Heart left ventricle (tissue), 16 donors: ENCODE data around the gene ALOX5AP. TPM values are rescaled to one million over a fixed set of nuclear protein-coding genes. Genes with fewer than 3 reads are reported as not detected.
"Not testable (repeated sequence)": the region's sequence is repeated elsewhere in the genome, so short reads cannot be mapped to it uniquely, and the experiment has no call there.

Experiments
- ATAC-seq, 4 donors: fragments of 200-7000 bp; cut with Tn5 transposase; one replicate each; pipeline ENCODE4 v1.9.1; 2020 to 2022; ENCODE audit warnings: moderate library complexity in 4 of 4, mild to moderate bottlenecking in 3 of 4, moderate number of reproducible peaks in 1 of 4
- DNase-seq, 5 donors: peaks; one replicate each; pipeline ENCODE4 v3.0.0-alpha.2; 2020
- H3K27ac ChIP-seq, 12 donors: fragments of 200-600 bp; sonication (generic) in 4 of 12; one replicate each; pipeline versions ENCODE4 v1.5.0 to v1.8.0; 2016 to 2022; ENCODE audit warnings: mild to moderate bottlenecking in 2 of 12
- H3K27me3 ChIP-seq, 9 donors: fragments of 200-600 bp; sonication (generic) in 2 of 9; one replicate each; pipeline versions ENCODE4 v1.5.1 to v1.8.0; 2016 to 2022; ENCODE audit warnings: mild to moderate bottlenecking in 3 of 9
- H3K36me3 ChIP-seq, 9 donors: fragments of 200-600 bp; sonication (generic) in 2 of 9; one replicate each; pipeline versions ENCODE4 v1.5.0 to v1.8.0; 2018 to 2022; ENCODE audit warnings: mild to moderate bottlenecking in 2 of 9
- H3K4me1 ChIP-seq, 12 donors: fragments of 200-600 bp; sonication (generic) in 4 of 12; one replicate each; pipeline versions ENCODE4 v1.5.0 to v1.8.0; 2016 to 2022; ENCODE audit warnings: mild to moderate bottlenecking in 3 of 12
- H3K4me3 ChIP-seq, 12 donors: fragments of 200-600 bp; sonication (generic) in 4 of 12; one replicate each; pipeline versions ENCODE4 v1.5.0 to v1.8.0; 2017 to 2022; ENCODE audit warnings: mild to moderate bottlenecking in 9 of 12, moderate library complexity in 4 of 12
- H3K9me3 ChIP-seq, 12 donors: fragments of 200-600 bp; sonication (generic) in 4 of 12; one replicate each; pipeline versions ENCODE4 v1.5.0 to v1.8.0; 2016 to 2022; ENCODE audit warnings: mild to moderate bottlenecking in 1 of 12
- CTCF ChIP-seq, 12 donors: fragments of 200-600 bp; sonication (generic) in 4 of 12; IDR thresholded peaks; one replicate each; pipeline versions ENCODE4 v1.5.0 to v1.8.0; 2018 to 2022; ENCODE audit warnings: antibody characterized with exemption in 12 of 12, mild to moderate bottlenecking in 5 of 12
- POLR2A ChIP-seq, 2 donors: fragments of 450-650 bp; IDR thresholded peaks; one replicate each; pipeline ENCODE4 v1.6.1; 2017; ENCODE audit warnings: antibody characterized with exemption in 2 of 2, mild to moderate bottlenecking in 2 of 2, moderate library complexity in 2 of 2
- WGBS, 4 donors: extraction: QIAGEN DNeasy Blood & Tissue Kit in 2 of 4; methylation state at CpG; one replicate each; pipeline versions ENCODE4 v1.1.5 to v1.1.7; 2013 to 2018; 5-methylcytosine and 5-hydroxymethylcytosine counted together
- intact Hi-C, 10 donors: fragments of 100-400 bp; cut with DNase I; formaldehyde crosslinking; loops; one replicate each; pipeline versions ENCODE4 v1.11.1 to v1.14.2; 2022
- polyA plus RNA-seq, 2 donors: library from polyadenylated mRNA; stranded (reverse); fragments of 200-250 nt; gene quantifications; one replicate each; pipeline ENCODE4 v1.2.3, GENCODE V29; 2013
- total RNA-seq, 9 donors: library from RNA; depleted of rRNA in 2 of 9; stranded (reverse); fragments of >200 nt in 2 of 9; fragmentation: NEBNext Ultra II Directional in 3 of 9; extraction: Animal tissue kit (Norgen Biotek cat#: 25700) in 3 of 9; gene quantifications; one replicate each; pipeline versions ENCODE4 v1.1.0 to v1.2.4, GENCODE V29; 2016 to 2023
- donor health status: ischemic (EF 13 %, LVEDD 7.1; RV severe dilation, severe dysfunction).
- donor health status: healthy with polysubstance abuse.
- donor health status: DM: no; HTN: yes; CAD: no.
- donor health status: DM: no; HTN: no; CAD: no.
- donor health status: ischemic (EF 25% LVEDD 6.9; RV normal size, moderate dysfunction).
- donor health status: ischemic (EF 25% LVEDD 5.7; RV mildly dilated, moderate dysfunction).
- donor health status: healthy.
- donor health status: DM: yes; HTN: yes; CAD: no.
- donor health status: ischemic (EF 35%, LVEDD 5.7; RV mildly dilated, moderate dysfunction).
- donor health status: nonischemic (EF 11% LVEDD 7.7; RV severe dilation, severe dysfunction).
- donor health status: DM: yes; HTN: yes; CAD: no.
- donor health status: PGD.
- donor health status: ischemic (EF 29% LVEDD 5.4; RV normal size, mild dysfunction).
- donor health status: nonischemic (EF 23%, LVEDD 6.1; RV moderate dilation, normal function).

Gene ALOX5AP
- total and polyA plus RNA-seq, 11 donors: 0.88 to 24.3 (median 8.8) TPM

DNA sequence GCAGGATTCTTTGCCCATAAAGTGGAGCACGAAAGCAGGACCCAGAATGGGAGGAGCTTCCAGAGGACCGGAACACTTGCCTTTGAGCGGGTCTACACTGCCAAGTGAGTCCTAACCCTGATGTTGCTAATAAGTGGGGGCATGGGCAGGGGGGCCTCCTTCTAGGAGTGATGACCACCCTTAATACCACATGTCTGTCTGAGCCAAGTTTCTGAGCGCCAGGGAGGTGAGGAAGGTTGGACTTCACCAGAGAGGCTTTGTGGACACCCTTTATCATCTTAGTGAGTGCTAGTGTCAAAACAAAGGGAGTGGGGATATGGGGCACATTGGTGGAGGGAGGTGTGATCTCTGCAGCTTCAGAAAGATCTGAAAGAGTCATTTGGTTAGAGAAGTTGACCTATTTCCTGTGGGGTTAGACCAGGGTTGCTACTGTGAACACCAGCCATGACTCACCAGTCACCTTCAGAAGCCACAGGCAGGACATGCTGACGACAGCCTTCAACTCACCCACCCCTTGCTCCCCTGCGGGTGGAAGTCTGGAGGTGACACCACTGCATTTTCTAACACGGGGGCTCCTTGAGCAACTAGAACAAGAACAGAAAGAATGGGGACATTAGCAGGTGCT, 8.8 kb downstream of the ALOX5AP start:
- intact Hi-C loops: no loop called here
- H3K4me1 ChIP-seq: peaks cover 0 to 73% (median 14%) of the 10 kb centered on the region in 12 donors
- peak in 3 of 4 donors; percentile 13 to 52 (median 34) for ATAC-seq

GRCh38 chr13:30744681-30745077, 9.3 kb downstream of the ALOX5AP start:
- intact Hi-C loops: no loop called here
- Histone ChIP-seq H3K9me3 (no peaks in the 10 kb centered on the region), H3K27me3 (no peaks in the 10 kb centered on the region), H3K27ac (no peak overlapping the region), H3K4me3 (no peak overlapping the region), H3K4me1 (peaks cover 0 to 68% (median 14%) of the 10 kb centered on the region in 12 donors), H3K36me3 (no peaks in the 10 kb centered on the region)
- TF ChIP-seq CTCF (IDR thresholded peaks at IDR 0.05): no peak
- TF ChIP-seq POLR2A (IDR thresholded peaks at IDR 0.05): no peak
- DNase-seq (no peak), ATAC-seq (no peak)
- WGBS, 4 donors: 92 to 100% (median 94%) methylated on average over 4 of the region's 4 CpGs

More for the DNA sequence above, 8.8 kb downstream of the ALOX5AP start:
- TF ChIP-seq CTCF (IDR thresholded peaks at IDR 0.05) (no peak), POLR2A (IDR thresholded peaks at IDR 0.05) (no peak)
- H3K4me3 ChIP-seq: no peak overlapping the region
- H3K36me3 ChIP-seq: no peaks in the 10 kb centered on the region
- WGBS, 4 donors: 81 to 89% (median 86%) methylated on average over 7 of the region's 7 CpGs
- no peaks in the 10 kb centered on the region for H3K27me3 ChIP-seq
- H3K9me3 ChIP-seq: no peaks in the 10 kb centered on the region
- H3K27ac ChIP-seq: peak overlapping the region in 3 of 12 donors; percentile 2 to 58 (median 13)
- DNase-seq: peak in 2 of 5 donors; percentile 33 to 40

DNA sequence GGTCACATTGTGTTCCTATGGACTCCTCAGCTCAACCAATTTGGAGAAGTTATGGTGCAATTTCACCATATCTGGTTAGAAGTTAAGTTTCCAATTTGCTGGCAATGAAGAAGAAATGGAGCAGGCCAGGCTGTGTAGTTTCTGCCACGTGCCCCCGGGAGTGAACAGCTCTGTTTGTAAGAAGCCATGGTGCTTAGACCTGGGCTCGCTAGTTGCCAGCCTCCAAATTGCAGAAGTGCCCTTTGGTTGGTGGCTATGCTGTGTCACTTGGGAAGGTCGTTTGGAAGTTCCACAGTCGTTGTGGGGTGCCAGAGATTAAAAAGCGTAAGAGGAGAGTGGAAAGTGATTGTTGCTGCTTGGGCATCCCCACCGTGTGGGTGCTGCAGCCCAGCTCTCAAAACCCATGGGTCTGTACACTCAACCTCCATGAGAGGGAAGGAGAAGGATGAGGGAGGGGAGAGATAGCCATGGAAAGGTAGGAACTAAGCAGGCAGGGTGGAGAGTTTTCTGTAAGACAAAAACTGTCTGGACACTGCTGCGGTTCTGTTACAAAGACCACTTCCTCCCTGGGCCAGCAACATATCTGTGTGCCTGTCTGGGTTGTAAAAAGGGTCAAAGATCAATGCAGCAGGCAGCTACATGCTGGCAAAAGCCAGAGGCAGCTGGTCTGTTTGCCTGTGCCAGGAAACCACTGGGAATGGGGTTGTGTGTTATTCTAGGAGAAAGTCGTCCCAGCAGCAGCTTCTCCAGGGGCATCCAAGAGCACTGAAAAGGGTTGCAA, 10.8 kb downstream of the ALOX5AP start:
- Histone ChIP-seq H3K36me3 (peaks cover 0 to 4% (median 0%) of the 10 kb centered on the region in 9 donors), H3K4me1 (peaks cover 0 to 55% (median 14%) of the 10 kb centered on the region in 12 donors), H3K9me3 (no peaks in the 10 kb centered on the region), H3K27me3 (no peaks in the 10 kb centered on the region), H3K27ac (peak overlapping the region in 1 of 12 donors; percentile 5), H3K4me3 (no peak overlapping the region)
- intact Hi-C loops: no loop called here
- ATAC-seq (peak in 1 of 4 donors; percentile 41), DNase-seq (no peak)
- 44 to 65% (median 58%) methylated on average over 9 of the region's 9 CpGs for WGBS, 4 donors
- TF ChIP-seq CTCF (IDR thresholded peaks at IDR 0.05): no peak

GRCh38 chr13:30746791-30747190, 11.4 kb downstream of the ALOX5AP start:
- TF ChIP-seq POLR2A (IDR thresholded peaks at IDR 0.05) (no peak), CTCF (IDR thresholded peaks at IDR 0.05) (no peak)
- intact Hi-C loops: no loop called here
- H3K4me1 ChIP-seq: peaks cover 0 to 55% (median 15%) of the 10 kb centered on the region in 12 donors
- DNase-seq: no peak
- no peak for ATAC-seq
- no peaks in the 10 kb centered on the region for H3K27me3 ChIP-seq
- H3K27ac ChIP-seq: no peak overlapping the region
- 48 to 62% (median 50%) methylated on average over 2 of the region's 2 CpGs for WGBS, 4 donors
- H3K36me3 ChIP-seq: peaks cover 0 to 7% (median 0%) of the 10 kb centered on the region in 9 donors
- H3K4me3 ChIP-seq: no peak overlapping the region
- H3K9me3 ChIP-seq: no peaks in the 10 kb centered on the region

DNA sequence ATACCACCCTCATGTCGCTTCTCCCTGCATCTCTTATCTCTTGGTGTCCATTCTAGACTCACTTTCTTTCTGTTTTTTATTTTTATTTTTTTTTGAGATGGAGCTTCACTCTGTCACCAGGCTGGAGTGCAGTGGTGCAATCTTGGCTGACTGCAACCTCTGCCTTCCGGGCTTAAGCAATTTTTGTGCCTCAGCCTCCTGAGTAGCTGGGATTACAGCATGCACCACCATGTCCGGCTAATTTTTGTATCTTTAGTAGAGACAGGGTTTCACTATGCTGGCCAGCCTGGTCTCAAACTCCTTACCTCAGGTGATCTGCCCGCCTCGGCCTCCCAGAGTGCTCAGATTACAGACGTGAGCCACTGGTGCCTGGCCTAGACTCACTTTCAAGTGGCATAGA, 12.5 kb downstream of the ALOX5AP start:
- intact Hi-C loops, ATAC-seq, H3K27ac ChIP-seq, H3K4me3 ChIP-seq, H3K27me3 ChIP-seq, H3K9me3 ChIP-seq, DNase-seq: not testable (repeated sequence)
- Histone ChIP-seq H3K36me3 (peaks cover 0 to 15% (median 0%) of the 10 kb centered on the region in 9 donors), H3K4me1 (peaks cover 0 to 60% (median 23%) of the 10 kb centered on the region in 12 donors)
- 92 to 98% (median 94%) methylated on average over 6 of the region's 6 CpGs for WGBS, 4 donors
